Ovary (tissue), 3 donors: ENCODE data around the gene FMO2.

Source experiments
- POLR2A ChIP-seq: fragments of 450-650 bp; IDR thresholded peaks from one replicate; pipeline ENCODE4 v1.6.1; 2017; ENCODE audit warnings: antibody characterized with exemption, mild to moderate bottlenecking, moderate library complexity
- TF ChIP-seq, protein P1 (sequence below), 3 donors: fragments of 450-650 bp in 2 of 3; fragments of 200-600 bp in 1 of 3; IDR thresholded peaks; one replicate each; pipeline versions ENCODE4 v1.5.1 to v1.8.0; 2016 to 2022; ENCODE audit warnings: antibody characterized with exemption in 3 of 3, mild to moderate bottlenecking in 1 of 3
- donor health status: DM: no; HTN: no; CAD: no.

DNA sequence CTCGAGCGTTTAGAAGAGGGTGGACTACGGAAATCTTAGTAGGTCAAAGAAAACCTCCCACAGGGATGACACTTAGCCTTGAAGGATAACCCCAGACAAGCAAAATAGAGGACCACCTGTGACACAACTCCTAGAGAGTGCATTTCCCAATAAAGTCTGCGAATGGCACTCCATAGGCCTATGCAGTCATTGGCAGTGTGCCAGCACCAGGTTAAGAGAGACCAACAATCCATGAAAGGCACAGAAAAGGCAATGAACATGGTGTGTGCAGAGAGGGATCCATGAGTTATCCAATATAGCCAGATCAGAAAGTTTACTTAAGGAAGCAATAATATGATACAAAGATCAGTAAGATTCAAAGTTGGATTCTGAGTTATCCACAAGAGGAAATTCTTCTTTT lies 45.2 kb upstream of the FMO2 start:
- TF ChIP-seq, protein P1, sequence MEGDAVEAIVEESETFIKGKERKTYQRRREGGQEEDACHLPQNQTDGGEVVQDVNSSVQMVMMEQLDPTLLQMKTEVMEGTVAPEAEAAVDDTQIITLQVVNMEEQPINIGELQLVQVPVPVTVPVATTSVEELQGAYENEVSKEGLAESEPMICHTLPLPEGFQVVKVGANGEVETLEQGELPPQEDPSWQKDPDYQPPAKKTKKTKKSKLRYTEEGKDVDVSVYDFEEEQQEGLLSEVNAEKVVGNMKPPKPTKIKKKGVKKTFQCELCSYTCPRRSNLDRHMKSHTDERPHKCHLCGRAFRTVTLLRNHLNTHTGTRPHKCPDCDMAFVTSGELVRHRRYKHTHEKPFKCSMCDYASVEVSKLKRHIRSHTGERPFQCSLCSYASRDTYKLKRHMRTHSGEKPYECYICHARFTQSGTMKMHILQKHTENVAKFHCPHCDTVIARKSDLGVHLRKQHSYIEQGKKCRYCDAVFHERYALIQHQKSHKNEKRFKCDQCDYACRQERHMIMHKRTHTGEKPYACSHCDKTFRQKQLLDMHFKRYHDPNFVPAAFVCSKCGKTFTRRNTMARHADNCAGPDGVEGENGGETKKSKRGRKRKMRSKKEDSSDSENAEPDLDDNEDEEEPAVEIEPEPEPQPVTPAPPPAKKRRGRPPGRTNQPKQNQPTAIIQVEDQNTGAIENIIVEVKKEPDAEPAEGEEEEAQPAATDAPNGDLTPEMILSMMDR (IDR thresholded peaks at IDR 0.05): no peak
- no peak for TF ChIP-seq POLR2A
